ENCODE results near the gene FBXW5.

The FBXW5 gene

DNA sequence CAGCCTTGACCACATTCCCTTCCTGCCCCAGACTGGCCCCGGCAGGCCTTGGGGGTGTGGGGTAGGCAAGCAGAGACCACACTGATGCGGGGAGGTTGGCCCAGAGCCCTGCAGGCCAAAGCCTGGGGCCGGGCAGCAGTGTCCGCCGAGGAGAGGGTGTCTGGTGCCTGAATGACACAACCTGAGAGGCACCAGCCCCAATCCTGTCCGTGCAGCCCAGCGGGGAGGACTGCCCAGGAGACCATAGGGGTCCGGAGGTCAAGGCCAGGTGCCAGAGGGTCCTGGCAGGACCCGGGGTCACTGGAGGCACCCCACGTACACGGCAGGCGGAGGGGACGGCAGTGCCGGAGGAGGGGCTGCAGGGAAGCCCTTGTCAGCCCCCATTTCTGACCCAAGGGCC lies 27.2 kb upstream of the FBXW5 start:
- TF ChIP-seq, protein P1, sequence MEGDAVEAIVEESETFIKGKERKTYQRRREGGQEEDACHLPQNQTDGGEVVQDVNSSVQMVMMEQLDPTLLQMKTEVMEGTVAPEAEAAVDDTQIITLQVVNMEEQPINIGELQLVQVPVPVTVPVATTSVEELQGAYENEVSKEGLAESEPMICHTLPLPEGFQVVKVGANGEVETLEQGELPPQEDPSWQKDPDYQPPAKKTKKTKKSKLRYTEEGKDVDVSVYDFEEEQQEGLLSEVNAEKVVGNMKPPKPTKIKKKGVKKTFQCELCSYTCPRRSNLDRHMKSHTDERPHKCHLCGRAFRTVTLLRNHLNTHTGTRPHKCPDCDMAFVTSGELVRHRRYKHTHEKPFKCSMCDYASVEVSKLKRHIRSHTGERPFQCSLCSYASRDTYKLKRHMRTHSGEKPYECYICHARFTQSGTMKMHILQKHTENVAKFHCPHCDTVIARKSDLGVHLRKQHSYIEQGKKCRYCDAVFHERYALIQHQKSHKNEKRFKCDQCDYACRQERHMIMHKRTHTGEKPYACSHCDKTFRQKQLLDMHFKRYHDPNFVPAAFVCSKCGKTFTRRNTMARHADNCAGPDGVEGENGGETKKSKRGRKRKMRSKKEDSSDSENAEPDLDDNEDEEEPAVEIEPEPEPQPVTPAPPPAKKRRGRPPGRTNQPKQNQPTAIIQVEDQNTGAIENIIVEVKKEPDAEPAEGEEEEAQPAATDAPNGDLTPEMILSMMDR (conservative IDR thresholded peaks at IDR 0.05; ENCODE audit: low read depth, low read length), result no peak
- no peak overlapping the region for H3K4me3 ChIP-seq (ENCODE audit: low read depth, low read length)
- DNase-seq (ENCODE audit: low read depth), result no peak

DNA sequence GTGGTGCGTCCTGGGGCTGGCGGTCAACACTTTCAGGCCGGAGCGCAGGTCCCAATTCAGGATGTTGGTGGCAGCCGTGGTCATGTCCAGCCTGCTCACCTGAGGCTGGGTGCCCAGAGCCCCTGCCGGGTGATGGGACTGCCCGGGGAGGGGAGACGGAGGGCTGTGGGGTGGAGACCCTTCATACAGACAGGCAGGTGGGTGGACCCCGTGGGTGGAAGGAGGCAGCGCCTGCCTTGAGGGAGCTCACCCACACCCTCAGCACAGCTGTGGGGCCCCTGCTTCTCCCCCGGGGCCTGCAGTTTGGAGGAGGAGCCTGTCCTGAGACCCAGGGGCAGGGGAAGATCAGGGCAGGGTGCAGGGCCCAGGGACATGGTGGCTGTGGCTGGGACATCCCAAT lies 25.8 kb upstream of the FBXW5 start:
- no peak for DNase-seq (ENCODE audit: low read depth)
- no peak overlapping the region for H3K4me3 ChIP-seq (ENCODE audit: low read depth, low read length)
- TF ChIP-seq, protein P1 (conservative IDR thresholded peaks at IDR 0.05; ENCODE audit: low read depth, low read length), result no peak

DNA sequence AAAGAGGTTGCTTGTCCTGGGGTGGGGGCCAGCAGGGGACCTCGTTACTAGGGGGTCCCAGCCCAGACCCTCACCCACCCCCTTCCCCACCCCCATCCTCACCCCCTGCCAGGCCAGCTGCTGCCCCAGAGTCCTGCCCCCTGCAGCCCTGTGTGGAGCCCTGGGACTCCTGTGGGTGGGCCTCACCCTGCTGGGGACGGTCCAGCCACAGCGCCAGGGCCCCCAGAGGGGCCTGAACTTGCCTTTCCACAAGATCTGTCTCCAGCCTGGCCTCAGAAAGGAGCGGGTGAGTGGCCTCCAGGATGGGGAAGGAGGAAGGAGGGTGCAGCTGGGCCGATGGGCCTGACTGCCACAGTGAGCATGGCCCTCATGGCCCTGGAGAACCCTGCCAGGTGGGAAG lies 25.2 kb upstream of the FBXW5 start:
- no peak overlapping the region for H3K4me3 ChIP-seq (ENCODE audit: low read depth, low read length)
- no peak for DNase-seq (ENCODE audit: low read depth)
- TF ChIP-seq, protein P1 (conservative IDR thresholded peaks at IDR 0.05; ENCODE audit: low read depth, low read length), result no peak

DNA sequence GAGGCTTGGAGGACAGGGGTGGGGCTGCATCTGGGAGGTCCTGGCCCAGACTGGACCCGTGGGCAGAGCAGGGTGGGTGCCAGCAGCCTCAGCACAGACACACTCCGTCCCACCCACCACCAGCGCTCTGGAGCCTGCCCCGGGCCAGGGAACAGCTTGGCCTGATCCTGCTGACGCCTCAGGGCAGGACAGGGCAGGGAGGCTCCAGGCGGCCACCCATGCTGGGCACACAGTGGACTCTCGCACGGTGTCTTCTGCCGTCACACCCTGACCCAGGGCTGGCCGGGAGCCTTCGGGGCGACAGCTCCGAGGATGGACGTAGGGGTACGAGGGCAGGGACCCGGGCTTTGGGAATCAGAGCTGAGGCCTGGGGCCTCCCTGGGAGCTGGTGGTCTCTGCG lies 24.6 kb upstream of the FBXW5 start:
- TF ChIP-seq, protein P1 (conservative IDR thresholded peaks at IDR 0.05; ENCODE audit: low read depth, low read length), result no peak
- DNase-seq (ENCODE audit: low read depth), result no peak

DNA sequence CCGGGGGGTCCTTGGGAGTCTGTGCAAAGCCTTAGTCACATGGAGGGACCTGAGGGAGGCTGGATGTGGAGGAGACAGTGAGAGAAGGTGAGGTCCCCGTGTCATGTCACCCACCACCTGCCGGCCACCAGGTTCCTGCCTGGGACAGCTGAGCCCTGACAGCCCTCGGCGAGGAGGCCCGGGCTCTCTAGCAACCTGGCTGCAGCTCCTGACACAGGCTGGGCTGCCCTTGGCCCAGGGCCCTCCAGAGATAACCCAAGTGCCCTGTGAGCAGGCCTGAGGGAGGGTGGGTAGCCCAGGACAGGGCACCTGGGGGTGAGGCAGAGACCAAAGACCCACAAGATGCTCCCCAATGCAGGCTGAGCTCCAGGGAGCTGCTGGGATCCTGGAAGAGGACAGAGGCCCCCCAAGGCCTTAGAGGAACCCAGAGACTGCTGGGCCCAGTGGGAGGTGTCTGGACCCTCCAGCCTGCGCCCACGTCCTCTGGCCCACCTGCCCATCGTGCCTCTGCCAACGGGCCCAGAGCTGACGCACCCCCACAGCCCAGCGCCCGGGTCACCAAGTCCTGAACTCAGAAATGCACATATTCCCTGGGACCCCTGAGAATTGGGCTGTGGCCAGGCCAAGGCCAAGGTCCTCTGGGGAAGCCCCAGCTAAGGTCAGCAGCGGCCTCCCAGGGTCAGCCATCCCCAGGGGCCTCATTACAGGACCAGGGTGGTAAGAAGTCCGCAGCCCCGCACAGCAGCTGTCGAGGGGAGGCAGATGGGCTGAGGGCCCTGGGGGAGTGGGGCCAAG lies 24.0 kb upstream of the FBXW5 start:
- H3K4me3 ChIP-seq (ENCODE audit: low read depth, low read length), result no peak overlapping the region
- TF ChIP-seq, protein P1 (conservative IDR thresholded peaks at IDR 0.05; ENCODE audit: low read depth, low read length), result no peak
- no peak for DNase-seq (ENCODE audit: low read depth)

More for the DNA sequence above, 24.6 kb upstream of the FBXW5 start:
- H3K4me3 ChIP-seq (ENCODE audit: low read depth, low read length), result no peak overlapping the region

DNA sequence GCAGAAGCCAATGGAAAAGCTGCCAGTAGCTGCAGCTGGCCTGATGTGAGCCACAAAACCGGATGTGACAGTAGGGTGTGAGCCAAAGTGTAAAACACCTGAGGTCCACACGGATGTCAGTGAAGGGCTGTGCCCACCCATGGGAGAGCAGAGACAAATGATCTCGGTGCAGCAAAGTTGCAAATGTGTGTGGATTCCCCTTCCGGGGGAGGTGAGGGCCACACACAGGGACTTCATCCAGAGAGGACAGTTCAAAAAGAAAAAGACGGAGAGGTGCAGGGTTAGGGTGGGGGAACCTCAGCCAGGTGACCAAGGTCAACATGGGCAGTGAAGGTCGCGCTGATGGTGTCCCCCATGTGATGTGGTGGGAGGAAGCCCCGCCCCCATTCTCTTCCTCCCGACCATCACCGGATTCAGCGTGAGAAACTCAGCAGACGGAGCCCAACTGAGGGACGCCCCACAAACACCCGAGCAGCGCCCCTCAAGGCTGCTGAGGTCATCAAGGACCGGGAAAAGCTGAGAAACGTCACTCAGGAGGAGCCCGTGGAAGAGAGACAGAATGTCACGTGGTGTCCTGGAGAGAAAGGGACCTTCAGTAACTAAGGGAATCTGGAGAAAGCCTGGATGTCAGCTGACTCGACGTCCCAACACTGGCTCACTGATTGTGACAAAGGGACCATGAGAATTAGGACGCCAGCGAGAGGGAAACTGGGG lies 21.4 kb upstream of the FBXW5 start:
- no peak overlapping the region for H3K4me3 ChIP-seq (ENCODE audit: low read depth, low read length)
- DNase-seq (ENCODE audit: low read depth), result no peak
- TF ChIP-seq, protein P1 (conservative IDR thresholded peaks at IDR 0.05; ENCODE audit: low read depth, low read length), result no peak

All from choroid plexus epithelial cell (primary cell).